ENCODE results near the gene ZNF750. TPM values are rescaled to one million over a fixed set of nuclear protein-coding genes. Genes with fewer than 3 reads are reported as not detected.

ZNF750 gene
- total and polyA plus RNA-seq, 10 donors = 0.05 to 0.16 (median 0.13) TPM; not detected in 5

GRCh38 chr17:82820278-82821251 is 19.3 kb downstream of the ZNF750 start:
- peaks cover 0 to 64% (median 9%) of the 10 kb centered on the region in 6 donors for H3K36me3 ChIP-seq
- H3K27ac ChIP-seq = no peak overlapping the region
- H3K27me3 ChIP-seq (replicated peaks in 1 of 7) = no peaks in the 10 kb centered on the region
- peaks cover 0 to 28% (median 7%) of the 10 kb centered on the region in 6 donors for H3K4me1 ChIP-seq
- peaks cover 0 to 18% (median 10%) of the 10 kb centered on the region in 8 donors for H3K9me3 ChIP-seq
- 95 to 99% (median 98%) methylated on average over 5 of the region's 5 CpGs for WGBS, 5 donors
- DNase-seq = no peak
- no peak overlapping the region for H3K4me3 ChIP-seq
- TF ChIP-seq POLR2A (IDR thresholded peaks at IDR 0.05) (no peak), CTCF (IDR thresholded peaks at IDR 0.05 in 8 of 11, conservative IDR thresholded peaks at IDR 0.05 in 3 of 11) (no peak), POLR2AphosphoS5 (IDR thresholded peaks at IDR 0.05) (no peak)
- intact Hi-C loops (cut with DNase I; ENCODE audit: low total_unique reads) = no loop called here

- Histone ChIP-seq H3K27ac (peak overlapping the region in 2 of 8 donors; percentile 54 to 70), H3K36me3 (peaks cover 0 to 87% (median 12%) of the 10 kb centered on the region in 6 donors), H3K4me1 (peaks cover 0 to 30% (median 9%) of the 10 kb centered on the region in 6 donors), H3K4me3 (no peak overlapping the region), H3K27me3 (replicated peaks in 1 of 7) (no peaks in the 10 kb centered on the region), H3K9me3 (peaks cover 0 to 18% (median 10%) of the 10 kb centered on the region in 8 donors)
- WGBS, 5 donors = 79 to 95% (median 85%) methylated on average over 5 of the region's 5 CpGs
- TF ChIP-seq POLR2A (IDR thresholded peaks at IDR 0.05) (no peak), POLR2AphosphoS5 (IDR thresholded peaks at IDR 0.05) (no peak), CTCF (IDR thresholded peaks at IDR 0.05 in 8 of 11, conservative IDR thresholded peaks at IDR 0.05 in 3 of 11) (no peak)
- intact Hi-C loops (cut with DNase I; ENCODE audit: low total_unique reads) = no loop called here
- no peak for DNase-seq
These were observed 21.9 kb downstream of the ZNF750 start for GRCh38 chr17:82817947-82818346.

- TF ChIP-seq CTCF (IDR thresholded peaks at IDR 0.05 in 8 of 11, conservative IDR thresholded peaks at IDR 0.05 in 3 of 11) (no peak), POLR2AphosphoS5 (IDR thresholded peaks at IDR 0.05) (no peak), POLR2A (IDR thresholded peaks at IDR 0.05) (no peak)
- no peaks in the 10 kb centered on the region for H3K27me3 ChIP-seq (replicated peaks in 1 of 7)
- no peak overlapping the region for H3K4me3 ChIP-seq
- peaks cover 0 to 18% (median 10%) of the 10 kb centered on the region in 8 donors for H3K9me3 ChIP-seq
- peaks cover 0 to 87% (median 19%) of the 10 kb centered on the region in 6 donors for H3K36me3 ChIP-seq
- H3K27ac ChIP-seq = no peak overlapping the region
- 69 to 89% (median 77%) methylated on average over 7 of the region's 7 CpGs for WGBS, 5 donors
- intact Hi-C loops (cut with DNase I; ENCODE audit: low total_unique reads) = no loop called here
- DNase-seq = no peak
- peaks cover 0 to 30% (median 9%) of the 10 kb centered on the region in 6 donors for H3K4me1 ChIP-seq
These were observed 23.5 kb downstream of the ZNF750 start for GRCh38 chr17:82816358-82816757.

GRCh38 chr17:82815790-82816305 is 24.0 kb downstream of the ZNF750 start:
- intact Hi-C loops (cut with DNase I; ENCODE audit: low total_unique reads) = no loop called here
- peaks cover 0 to 88% (median 22%) of the 10 kb centered on the region in 6 donors for H3K36me3 ChIP-seq
- H3K4me3 ChIP-seq = no peak overlapping the region
- peaks cover 0 to 30% (median 9%) of the 10 kb centered on the region in 6 donors for H3K4me1 ChIP-seq
- peaks cover 0 to 15% (median 10%) of the 10 kb centered on the region in 8 donors for H3K9me3 ChIP-seq
- no peak overlapping the region for H3K27ac ChIP-seq
- H3K27me3 ChIP-seq (replicated peaks in 1 of 7) = no peaks in the 10 kb centered on the region
- DNase-seq = no peak
- no peak for TF ChIP-seq POLR2A (IDR thresholded peaks at IDR 0.05)
- TF ChIP-seq CTCF (IDR thresholded peaks at IDR 0.05 in 8 of 11, conservative IDR thresholded peaks at IDR 0.05 in 3 of 11) = no peak
- TF ChIP-seq POLR2AphosphoS5 (IDR thresholded peaks at IDR 0.05) = no peak
- 72 to 80% (median 79%) methylated on average over 13 of the region's 13 CpGs for WGBS, 5 donors

Data from spleen (tissue), 11 donors.